Mucosa of descending colon (tissue), 3 donors: ENCODE measurements around the gene TYW5. TPM values are rescaled to one million over a fixed set of nuclear protein-coding genes. Genes with fewer than 3 reads are reported as not detected.

ENCODE experiments used
- ATAC-seq: fragments of 200-7000 bp; cut with Tn5 transposase; one replicate; pipeline ENCODE4 v1.9.1; 2020; ENCODE audit warnings: mild to moderate bottlenecking, moderate library complexity
- DNase-seq, 3 donors: peaks; one replicate each; pipeline ENCODE4 v3.0.0-alpha.2; 2020
- H3K36me3 ChIP-seq: fragments of 200-600 bp; one replicate; pipeline ENCODE4 v1.8.0; 2021; ENCODE audit warnings: low read depth, mild to moderate bottlenecking
- H3K4me1 ChIP-seq: fragments of 200-600 bp; one replicate; pipeline ENCODE4 v1.8.0; 2021; ENCODE audit warnings: low read depth, mild to moderate bottlenecking
- H3K4me3 ChIP-seq: fragments of 200-600 bp; one replicate; pipeline ENCODE4 v1.8.0; 2021; ENCODE audit warnings: mild to moderate bottlenecking
- H3K9me3 ChIP-seq: fragments of 200-600 bp; one replicate; pipeline ENCODE4 v1.8.0; 2021; ENCODE audit warnings: mild to moderate bottlenecking
- CTCF ChIP-seq: fragments of 200-600 bp; IDR thresholded peaks from one replicate; pipeline ENCODE4 v1.8.0; 2022; ENCODE audit warnings: antibody characterized with exemption, mild to moderate bottlenecking
- intact Hi-C, 2 donors: fragments of 100-400 bp; cut with DNase I in 1 of 2; cut with micrococcal nuclease in 1 of 2; formaldehyde crosslinking; loops; one replicate each; pipeline versions ENCODE4 v1.11.0 to v1.11.1; 2022; cut with DNase I, micrococcal nuclease
- total RNA-seq, 3 donors: library from RNA; stranded (reverse); fragmentation: NEBNext Ultra II Directional in 2 of 3; extraction: Animal tissue kit (Norgen Biotek cat#: 25700) in 2 of 3; gene quantifications; one replicate each; pipeline versions ENCODE4 v1.2.1 to v1.2.4, GENCODE V29; 2021 to 2023
- donor health status: DM: no; HTN: no; CAD: no; lungs with moderate emphysema.
- donor health status: DM: no; HTN: no; CAD: no.
- donor health status: DM: no; HTN: yes; CAD: no.

Gene TYW5
- total RNA-seq, 3 donors from 2014 or later = 6.6 to 10.9 (median 7.2) TPM

GRCh38 chr2:199982126-199982843 lies 27.0 kb upstream of the TYW5 start:
- no peaks in the 10 kb centered on the region for H3K36me3 ChIP-seq
- no peak for ATAC-seq

GRCh38 chr2:199979832-199980628 lies 24.7 kb upstream of the TYW5 start:
- DNase-seq = peak; percentile 68 to 98 (median 87)
- intact Hi-C loops = loop anchor here (5.0 to 10.0 kb wide), 3 partner anchors 145 to 502 kb away; no protein-coding TSS in a partner anchor
- peak; percentile 71 for ATAC-seq
- Histone ChIP-seq H3K4me1 (peaks cover 15% of the 10 kb centered on the region), H3K36me3 (no peaks in the 10 kb centered on the region), H3K4me3 (no peak overlapping the region), H3K9me3 (no peaks in the 10 kb centered on the region)
- peak; percentile 75 for TF ChIP-seq CTCF

More at GRCh38 chr2:199982126-199982843, 27.0 kb upstream of the TYW5 start:
- Histone ChIP-seq H3K9me3 (no peaks in the 10 kb centered on the region), H3K4me1 (peaks cover 15% of the 10 kb centered on the region), H3K4me3 (no peak overlapping the region)
- TF ChIP-seq CTCF = no peak
- intact Hi-C loops = loop anchor here (5.0 to 10.0 kb wide), 3 partner anchors 143 to 500 kb away; no protein-coding TSS in a partner anchor
- DNase-seq = no peak

- Histone ChIP-seq H3K4me3 (no peak overlapping the region), H3K4me1 (peaks cover 15% of the 10 kb centered on the region), H3K36me3 (no peaks in the 10 kb centered on the region), H3K9me3 (no peaks in the 10 kb centered on the region)
- TF ChIP-seq CTCF = no peak
- intact Hi-C loops = no loop called here
- DNase-seq (no peak), ATAC-seq (no peak)
Measured at GRCh38 chr2:199979398-199979797, 24.1 kb upstream of the TYW5 start.

- peak; percentile 96 for ATAC-seq
- Histone ChIP-seq H3K9me3 (no peaks in the 10 kb centered on the region), H3K36me3 (no peaks in the 10 kb centered on the region), H3K4me3 (no peak overlapping the region), H3K4me1 (peaks cover 15% of the 10 kb centered on the region)
- intact Hi-C loops = no loop called here
- DNase-seq = peak in 1 of 3 donors; percentile 65
- TF ChIP-seq CTCF = no peak
Measured at GRCh38 chr2:199977984-199978415, 22.7 kb upstream of the TYW5 start.

- no peak overlapping the region for H3K4me3 ChIP-seq
- ATAC-seq = no peak
- no peaks in the 10 kb centered on the region for H3K36me3 ChIP-seq
- TF ChIP-seq CTCF = no peak
- no peak for DNase-seq
- no peaks in the 10 kb centered on the region for H3K9me3 ChIP-seq
- H3K4me1 ChIP-seq = peaks cover 15% of the 10 kb centered on the region
- intact Hi-C loops = no loop called here
Measured at GRCh38 chr2:199975273-199975895, 20.1 kb upstream of the TYW5 start.
